ENCODE measurements around the gene SLC22A4. TPM values are rescaled to one million over a fixed set of nuclear protein-coding genes. Genes with fewer than 3 reads are reported as not detected.

The SLC22A4 gene
- total RNA-seq, 2 donors from 2014 or later, result 1.3 to 8.3 TPM

DNA sequence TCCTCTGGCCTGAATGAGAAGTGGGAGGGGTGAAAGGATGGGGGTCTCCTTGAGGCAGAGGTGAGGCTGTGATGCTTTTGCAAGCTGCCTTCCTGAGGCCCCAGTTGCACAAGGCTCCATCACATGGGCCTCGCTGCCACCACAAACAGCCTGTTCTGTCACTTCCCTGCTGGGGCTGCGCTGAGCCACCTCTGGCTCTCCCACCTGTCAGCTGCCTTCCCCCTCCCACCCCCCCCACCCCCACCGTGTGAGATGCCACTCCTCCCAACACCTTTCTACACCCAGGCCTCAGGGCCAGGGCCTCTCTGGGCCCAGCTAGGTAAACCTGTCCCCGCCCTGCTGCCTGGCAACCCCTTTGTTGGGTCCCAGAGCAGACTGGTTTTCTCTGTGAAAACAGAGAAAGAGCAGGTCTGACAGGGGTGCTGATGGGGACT, 41.2 kb upstream of the SLC22A4 start:
- no peaks in the 10 kb centered on the region for H3K36me3 ChIP-seq
- no peak overlapping the region for H3K9ac ChIP-seq (ENCODE audit: low read depth in 2 of 2, low read length in 2 of 2)
- TF ChIP-seq, protein P1, sequence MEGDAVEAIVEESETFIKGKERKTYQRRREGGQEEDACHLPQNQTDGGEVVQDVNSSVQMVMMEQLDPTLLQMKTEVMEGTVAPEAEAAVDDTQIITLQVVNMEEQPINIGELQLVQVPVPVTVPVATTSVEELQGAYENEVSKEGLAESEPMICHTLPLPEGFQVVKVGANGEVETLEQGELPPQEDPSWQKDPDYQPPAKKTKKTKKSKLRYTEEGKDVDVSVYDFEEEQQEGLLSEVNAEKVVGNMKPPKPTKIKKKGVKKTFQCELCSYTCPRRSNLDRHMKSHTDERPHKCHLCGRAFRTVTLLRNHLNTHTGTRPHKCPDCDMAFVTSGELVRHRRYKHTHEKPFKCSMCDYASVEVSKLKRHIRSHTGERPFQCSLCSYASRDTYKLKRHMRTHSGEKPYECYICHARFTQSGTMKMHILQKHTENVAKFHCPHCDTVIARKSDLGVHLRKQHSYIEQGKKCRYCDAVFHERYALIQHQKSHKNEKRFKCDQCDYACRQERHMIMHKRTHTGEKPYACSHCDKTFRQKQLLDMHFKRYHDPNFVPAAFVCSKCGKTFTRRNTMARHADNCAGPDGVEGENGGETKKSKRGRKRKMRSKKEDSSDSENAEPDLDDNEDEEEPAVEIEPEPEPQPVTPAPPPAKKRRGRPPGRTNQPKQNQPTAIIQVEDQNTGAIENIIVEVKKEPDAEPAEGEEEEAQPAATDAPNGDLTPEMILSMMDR (IDR thresholded peaks at IDR 0.05), result no peak
- no peak overlapping the region for H3K27ac ChIP-seq
- intact Hi-C loops (cut with DNase I), result no loop called here
- no peaks in the 10 kb centered on the region for H3K4me1 ChIP-seq
- no peak overlapping the region for H3K4me3 ChIP-seq
- no peaks in the 10 kb centered on the region for H3K9me3 ChIP-seq
- DNase-seq, result no peak
- H3K27me3 ChIP-seq, result no peaks in the 10 kb centered on the region

DNA sequence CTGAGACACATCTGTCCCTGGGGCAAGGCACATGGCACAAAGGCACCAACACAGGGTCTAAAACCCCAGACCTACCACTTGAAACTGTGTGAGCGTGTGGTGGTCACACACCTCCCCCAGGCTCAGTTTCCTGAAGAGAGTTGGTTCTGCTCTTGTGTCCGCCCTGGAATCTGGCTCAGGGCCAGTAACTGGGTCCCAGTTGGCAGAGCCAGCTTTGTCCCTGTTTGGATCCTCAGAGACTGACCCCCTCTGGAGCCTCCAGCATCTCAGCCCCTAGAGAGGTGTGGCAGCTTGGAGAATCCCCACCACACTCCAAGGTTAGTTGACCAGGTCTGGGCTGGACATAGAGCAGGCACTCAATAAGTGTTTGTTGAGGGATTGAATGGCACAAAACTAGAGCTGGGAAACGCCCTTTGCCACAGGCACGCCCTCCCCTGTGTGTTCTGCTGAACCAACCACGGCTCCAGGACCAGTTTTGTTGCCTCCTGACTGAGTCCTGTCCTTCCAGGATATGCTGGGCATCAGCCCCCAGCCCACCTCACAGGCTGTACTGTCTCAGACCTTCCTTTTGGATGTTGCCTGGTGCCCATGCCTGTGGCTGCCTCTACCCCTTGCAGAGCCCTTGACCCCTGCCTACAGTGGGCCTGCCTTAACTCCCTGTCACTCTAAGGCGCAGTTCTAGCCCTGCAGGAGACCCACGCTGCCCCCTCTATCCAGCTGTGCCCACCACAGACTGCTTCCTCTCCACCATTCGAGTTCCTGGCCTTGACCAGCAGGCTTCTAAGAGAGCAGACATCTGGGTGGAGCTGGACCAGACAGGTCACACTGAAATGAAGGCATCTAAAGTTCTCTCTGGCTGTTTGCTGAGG, 40.5 kb upstream of the SLC22A4 start:
- Histone ChIP-seq H3K27ac (no peak overlapping the region), H3K9me3 (no peaks in the 10 kb centered on the region), H3K27me3 (no peaks in the 10 kb centered on the region), H3K36me3 (no peaks in the 10 kb centered on the region), H3K4me3 (no peak overlapping the region), H3K4me1 (no peaks in the 10 kb centered on the region), H3K9ac (ENCODE audit: low read depth in 2 of 2, low read length in 2 of 2) (no peak overlapping the region)
- intact Hi-C loops (cut with DNase I), result no loop called here
- TF ChIP-seq, protein P1 (IDR thresholded peaks at IDR 0.05), result no peak
- no peak for DNase-seq

GRCh38 chr5:132254321-132254977, 39.7 kb upstream of the SLC22A4 start:
- Histone ChIP-seq H3K4me1 (no peaks in the 10 kb centered on the region), H3K4me3 (no peak overlapping the region), H3K27me3 (no peaks in the 10 kb centered on the region), H3K9ac (ENCODE audit: low read depth in 2 of 2, low read length in 2 of 2) (no peak overlapping the region), H3K9me3 (no peaks in the 10 kb centered on the region), H3K27ac (no peak overlapping the region), H3K36me3 (no peaks in the 10 kb centered on the region)
- intact Hi-C loops (cut with DNase I), result no loop called here
- no peak for DNase-seq
- TF ChIP-seq, protein P1 (IDR thresholded peaks at IDR 0.05), result no peak

GRCh38 chr5:132256086-132256782, 38.0 kb upstream of the SLC22A4 start:
- no peak for DNase-seq
- intact Hi-C loops (cut with DNase I), result no loop called here
- Histone ChIP-seq H3K27ac (no peak overlapping the region), H3K9me3 (no peaks in the 10 kb centered on the region), H3K4me1 (no peaks in the 10 kb centered on the region), H3K9ac (ENCODE audit: low read depth in 2 of 2, low read length in 2 of 2) (no peak overlapping the region), H3K27me3 (no peaks in the 10 kb centered on the region), H3K36me3 (no peaks in the 10 kb centered on the region), H3K4me3 (no peak overlapping the region)
- TF ChIP-seq, protein P1 (IDR thresholded peaks at IDR 0.05), result no peak

- DNase-seq, result no peak
- intact Hi-C loops (cut with DNase I), result no loop called here
- peak overlapping the region; percentile 34 for H3K27ac ChIP-seq
Measured at GRCh38 chr5:132256783-132257130, 37.4 kb upstream of the SLC22A4 start.

More at GRCh38 chr5:132256783-132257130, 37.4 kb upstream of the SLC22A4 start:
- H3K4me3 ChIP-seq, result peak overlapping the region; percentile 2
- no peaks in the 10 kb centered on the region for H3K36me3 ChIP-seq
- no peaks in the 10 kb centered on the region for H3K27me3 ChIP-seq
- H3K9ac ChIP-seq (ENCODE audit: low read depth in 2 of 2, low read length in 2 of 2), result peak overlapping the region in 1 of 2 donors; percentile 64
- H3K4me1 ChIP-seq, result no peaks in the 10 kb centered on the region
- TF ChIP-seq, protein P1 (IDR thresholded peaks at IDR 0.05), result no peak
- no peaks in the 10 kb centered on the region for H3K9me3 ChIP-seq
